ENCODE measurements around the gene SFMBT1.

Gene SFMBT1

GRCh38 chr3:53028641-53029040, 17.2 kb downstream of the SFMBT1 start:
- no peak for DNase-seq (ENCODE audit: low spot score)
- TF ChIP-seq, protein P1, sequence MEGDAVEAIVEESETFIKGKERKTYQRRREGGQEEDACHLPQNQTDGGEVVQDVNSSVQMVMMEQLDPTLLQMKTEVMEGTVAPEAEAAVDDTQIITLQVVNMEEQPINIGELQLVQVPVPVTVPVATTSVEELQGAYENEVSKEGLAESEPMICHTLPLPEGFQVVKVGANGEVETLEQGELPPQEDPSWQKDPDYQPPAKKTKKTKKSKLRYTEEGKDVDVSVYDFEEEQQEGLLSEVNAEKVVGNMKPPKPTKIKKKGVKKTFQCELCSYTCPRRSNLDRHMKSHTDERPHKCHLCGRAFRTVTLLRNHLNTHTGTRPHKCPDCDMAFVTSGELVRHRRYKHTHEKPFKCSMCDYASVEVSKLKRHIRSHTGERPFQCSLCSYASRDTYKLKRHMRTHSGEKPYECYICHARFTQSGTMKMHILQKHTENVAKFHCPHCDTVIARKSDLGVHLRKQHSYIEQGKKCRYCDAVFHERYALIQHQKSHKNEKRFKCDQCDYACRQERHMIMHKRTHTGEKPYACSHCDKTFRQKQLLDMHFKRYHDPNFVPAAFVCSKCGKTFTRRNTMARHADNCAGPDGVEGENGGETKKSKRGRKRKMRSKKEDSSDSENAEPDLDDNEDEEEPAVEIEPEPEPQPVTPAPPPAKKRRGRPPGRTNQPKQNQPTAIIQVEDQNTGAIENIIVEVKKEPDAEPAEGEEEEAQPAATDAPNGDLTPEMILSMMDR (IDR thresholded peaks at IDR 0.05; ENCODE audit: extremely low read depth, insufficient read depth, missing control alignments) = no peak
- in situ Hi-C loops (cut with MboI; ENCODE audit: low pct_unique_long_range_greater_than_20kb, low sequenced_read_pairs, unreplicated experiment) = no loop called here

- no peak for DNase-seq (ENCODE audit: low spot score)
- TF ChIP-seq, protein P1 (IDR thresholded peaks at IDR 0.05; ENCODE audit: extremely low read depth, insufficient read depth, missing control alignments) = no peak
- in situ Hi-C loops (cut with MboI; ENCODE audit: low pct_unique_long_range_greater_than_20kb, low sequenced_read_pairs, unreplicated experiment) = no loop called here
Measured at GRCh38 chr3:53027254-53027844, 18.5 kb downstream of the SFMBT1 start.

DNA sequence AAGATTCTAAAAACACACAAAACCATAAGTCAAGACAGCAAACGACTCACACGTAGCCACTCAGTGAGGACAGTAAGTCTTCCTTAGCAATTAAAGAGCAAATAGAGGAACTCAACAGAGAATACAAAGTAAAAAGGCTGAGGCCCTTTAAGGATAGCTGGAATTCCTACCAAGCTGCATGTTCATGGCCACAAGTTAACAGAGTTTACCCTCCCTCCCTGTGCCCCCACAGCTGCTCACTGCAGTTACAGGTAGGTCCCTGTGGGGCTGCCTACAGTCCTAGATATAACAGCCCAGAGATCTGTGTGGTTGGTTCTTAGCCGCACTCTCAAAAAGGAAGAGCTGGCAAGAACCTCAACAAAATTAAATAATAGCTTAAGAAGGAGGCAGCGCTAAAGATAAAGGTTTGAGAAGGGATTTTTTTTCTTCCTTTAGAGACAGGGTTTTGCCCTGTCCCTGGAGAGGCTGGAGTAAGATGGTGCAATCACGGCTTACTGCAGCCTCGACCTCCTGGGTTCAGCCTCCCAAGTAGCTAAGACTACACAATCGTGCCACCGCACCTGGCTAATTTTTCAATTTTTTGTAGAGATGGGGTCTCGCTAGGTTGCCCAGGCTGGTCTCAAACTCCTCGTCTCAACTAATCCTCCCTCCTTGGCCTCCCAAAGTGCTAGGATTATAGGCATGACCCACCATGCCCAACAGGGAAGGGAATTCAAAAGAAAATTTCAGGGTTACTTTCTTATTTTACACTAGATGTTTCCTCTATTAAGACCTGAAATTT, 19.3 kb downstream of the SFMBT1 start:
- in situ Hi-C loops (cut with MboI; ENCODE audit: low pct_unique_long_range_greater_than_20kb, low sequenced_read_pairs, unreplicated experiment) = no loop called here
- no peak for DNase-seq (ENCODE audit: low spot score)
- TF ChIP-seq, protein P1 (IDR thresholded peaks at IDR 0.05; ENCODE audit: extremely low read depth, insufficient read depth, missing control alignments) = no peak

DNA sequence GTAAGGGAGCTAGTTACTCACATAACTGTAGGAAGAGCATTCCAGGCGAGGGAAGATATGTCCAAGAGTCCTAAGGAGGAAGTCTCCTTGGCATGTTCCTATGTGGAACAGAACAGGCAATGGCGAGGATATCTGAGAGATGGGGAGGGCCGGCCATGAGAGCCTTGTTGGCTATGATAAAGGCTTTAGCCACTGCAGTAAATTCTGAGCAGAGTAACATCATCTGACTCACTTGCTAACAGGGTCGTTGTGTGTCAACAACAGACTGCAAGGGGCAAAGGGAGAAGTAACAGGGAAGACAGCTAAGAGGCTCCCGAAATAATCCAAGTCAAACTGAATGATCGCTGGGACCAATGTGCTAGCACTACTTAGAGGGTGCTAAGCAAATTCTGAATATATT, 21.6 kb downstream of the SFMBT1 start:
- in situ Hi-C loops (cut with MboI; ENCODE audit: low pct_unique_long_range_greater_than_20kb, low sequenced_read_pairs, unreplicated experiment) = no loop called here
- TF ChIP-seq, protein P1 (IDR thresholded peaks at IDR 0.05; ENCODE audit: extremely low read depth, insufficient read depth, missing control alignments) = no peak
- no peak for DNase-seq (ENCODE audit: low spot score)

DNA sequence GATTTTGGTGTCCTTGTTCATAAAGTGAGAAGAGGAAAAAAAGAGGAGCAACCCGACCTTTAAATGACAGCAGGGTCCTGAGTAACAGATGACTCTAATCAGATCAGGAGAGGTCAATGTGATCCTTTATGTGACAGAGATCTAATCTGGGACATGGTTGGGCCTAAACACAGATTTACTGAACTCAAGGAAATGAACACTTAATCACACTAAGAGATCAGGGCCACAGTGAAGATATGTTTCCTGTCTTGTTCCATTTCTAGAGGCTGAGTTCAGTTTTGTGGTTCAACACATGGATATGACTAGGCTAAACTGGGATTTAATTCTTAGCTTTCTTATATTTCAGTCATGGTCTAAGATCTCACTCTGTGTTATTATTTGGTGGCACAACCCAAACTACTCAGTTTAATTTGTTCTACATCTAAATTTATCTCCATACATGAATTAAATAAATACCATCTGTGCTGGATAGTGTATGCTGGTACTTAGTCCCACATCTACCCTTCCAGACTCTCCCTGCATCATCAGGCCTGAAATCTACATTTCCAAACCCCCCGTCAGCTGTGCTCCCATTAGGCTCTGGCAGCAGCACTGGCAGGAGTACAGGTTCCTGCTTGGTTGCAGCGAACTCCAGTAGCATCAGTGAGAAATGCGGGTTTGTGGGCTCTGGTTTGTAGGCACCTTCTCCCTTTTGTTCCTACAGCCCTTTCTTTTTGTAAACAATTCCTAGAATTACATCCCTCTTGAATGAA, 22.6 kb downstream of the SFMBT1 start:
- no peak for DNase-seq (ENCODE audit: low spot score)
- TF ChIP-seq, protein P1 (IDR thresholded peaks at IDR 0.05; ENCODE audit: extremely low read depth, insufficient read depth, missing control alignments) = no peak
- in situ Hi-C loops (cut with MboI; ENCODE audit: low pct_unique_long_range_greater_than_20kb, low sequenced_read_pairs, unreplicated experiment) = no loop called here

GRCh38 chr3:53022647-53023046, 23.2 kb downstream of the SFMBT1 start:
- TF ChIP-seq, protein P1 (IDR thresholded peaks at IDR 0.05; ENCODE audit: extremely low read depth, insufficient read depth, missing control alignments) = no peak
- DNase-seq (ENCODE audit: low spot score) = no peak
- in situ Hi-C loops (cut with MboI; ENCODE audit: low pct_unique_long_range_greater_than_20kb, low sequenced_read_pairs, unreplicated experiment) = no loop called here
